ENCODE results near the gene ACOXL.

The ACOXL gene

DNA sequence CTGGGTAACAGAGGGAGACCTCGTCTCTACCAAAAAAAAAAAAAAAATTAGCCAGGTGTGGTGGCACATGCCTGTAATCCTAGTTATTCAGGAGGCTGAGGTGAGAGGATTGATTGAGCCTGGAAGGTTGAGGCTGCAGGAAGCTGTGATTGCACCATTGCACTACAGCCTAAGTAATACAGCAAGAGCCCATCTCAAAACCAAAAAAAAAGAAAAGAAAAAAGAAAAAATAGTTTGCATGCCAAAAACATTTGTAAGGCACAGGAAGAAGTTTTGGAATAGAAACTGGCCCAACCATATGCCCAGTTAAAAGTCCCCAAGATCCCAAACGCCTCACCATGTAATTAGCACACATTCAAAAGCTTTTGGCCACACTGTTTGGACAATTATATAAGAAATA lies 13.4 kb upstream of the ACOXL start:
- no peak for DNase-seq (ENCODE audit: low read depth)

- DNase-seq (ENCODE audit: low read depth): no peak
These were observed 11.8 kb upstream of the ACOXL start for GRCh38 chr2:110720547-110720946.

DNA sequence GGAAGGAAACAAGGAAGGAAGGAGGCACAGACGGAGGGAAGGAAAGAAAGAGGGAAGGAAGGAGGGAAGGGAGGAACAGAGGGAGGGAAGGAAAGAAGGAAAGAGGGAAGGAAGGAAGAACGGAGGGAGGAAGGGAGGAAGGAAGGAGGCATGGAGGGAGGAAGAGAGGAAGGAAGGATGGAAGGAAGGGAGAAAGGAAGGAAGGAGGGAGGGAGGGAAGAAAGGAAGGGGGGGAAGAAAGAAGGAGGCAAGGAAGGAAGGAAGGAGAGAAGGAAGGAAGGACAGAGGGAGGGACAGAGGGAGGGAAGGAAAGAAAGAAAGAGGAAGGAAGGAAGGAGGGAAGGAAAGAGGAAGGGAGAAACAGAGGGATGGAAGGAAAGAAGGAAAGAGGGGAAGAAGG lies 7.6 kb upstream of the ACOXL start:
- no peak for DNase-seq (ENCODE audit: low read depth)

- no peak for DNase-seq (ENCODE audit: low read depth)
These were observed 7.0 kb upstream of the ACOXL start for GRCh38 chr2:110725370-110725769.

DNA sequence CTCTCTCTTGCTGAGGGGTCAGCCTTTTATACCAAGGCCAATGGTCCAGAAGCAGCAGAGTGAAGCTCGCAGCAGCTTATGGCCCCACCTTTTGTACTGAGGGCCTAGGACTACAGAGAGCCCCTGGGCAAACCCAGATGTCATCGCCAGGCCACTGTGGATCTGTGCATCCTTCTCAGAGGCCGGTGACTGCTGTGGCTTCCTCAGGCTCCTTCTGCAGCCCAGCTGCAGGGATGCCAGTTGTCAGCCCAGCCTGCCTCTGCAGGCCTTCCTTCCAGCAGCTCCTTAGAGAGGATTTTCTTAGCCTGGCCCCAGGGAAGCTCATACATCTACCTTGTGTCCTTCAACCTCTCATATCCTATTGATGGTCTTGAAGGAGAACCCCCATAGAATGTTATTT lies 6.5 kb upstream of the ACOXL start:
- DNase-seq (ENCODE audit: low read depth): no peak

GRCh38 chr2:110726285-110726684 lies 6.1 kb upstream of the ACOXL start:
- no peak for DNase-seq (ENCODE audit: low read depth)

- DNase-seq (ENCODE audit: low read depth): no peak
These were observed 4.5 kb upstream of the ACOXL start for GRCh38 chr2:110727923-110728322.

- DNase-seq (ENCODE audit: low read depth): no peak
These were observed 3.3 kb upstream of the ACOXL start for GRCh38 chr2:110729106-110729505.

- no peak for DNase-seq (ENCODE audit: low read depth)
These were observed 1.3 kb upstream of the ACOXL start for GRCh38 chr2:110731064-110731463.

GRCh38 chr2:110735366-110735765 lies 3.0 kb downstream of the ACOXL start:
- no peak for DNase-seq (ENCODE audit: low read depth)

GRCh38 chr2:110737783-110738182 lies 5.4 kb downstream of the ACOXL start:
- DNase-seq (ENCODE audit: low read depth): no peak

- DNase-seq (ENCODE audit: low read depth): no peak
These were observed 8.5 kb downstream of the ACOXL start for GRCh38 chr2:110740747-110741349.

DNA sequence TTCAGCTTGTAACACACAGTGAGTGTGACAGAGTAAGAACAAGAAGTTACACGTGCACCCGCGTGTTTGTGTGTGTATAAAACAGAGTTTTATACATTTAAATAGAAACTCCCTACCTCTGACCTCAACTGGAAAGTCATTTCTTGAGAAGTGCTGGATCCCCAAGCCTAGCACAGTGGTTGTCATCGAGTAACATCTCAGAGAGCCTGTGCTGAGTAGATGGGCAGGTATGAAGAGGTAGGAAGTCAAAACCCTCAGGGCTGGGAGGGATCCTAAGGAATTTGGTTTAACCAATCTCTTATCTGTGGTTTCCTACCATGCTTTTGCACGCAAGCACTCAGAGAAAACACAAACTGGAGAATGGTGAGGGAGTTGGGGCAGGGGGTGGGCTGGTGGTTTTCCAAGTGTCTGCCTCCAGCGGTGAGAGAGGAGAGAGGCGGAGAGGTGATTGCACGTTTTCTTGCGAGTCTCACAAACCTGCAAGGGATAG lies 9.2 kb downstream of the ACOXL start:
- DNase-seq (ENCODE audit: low read depth): no peak

- no peak for DNase-seq (ENCODE audit: low read depth)
These were observed 10.0 kb downstream of the ACOXL start for GRCh38 chr2:110742412-110742811.

DNA sequence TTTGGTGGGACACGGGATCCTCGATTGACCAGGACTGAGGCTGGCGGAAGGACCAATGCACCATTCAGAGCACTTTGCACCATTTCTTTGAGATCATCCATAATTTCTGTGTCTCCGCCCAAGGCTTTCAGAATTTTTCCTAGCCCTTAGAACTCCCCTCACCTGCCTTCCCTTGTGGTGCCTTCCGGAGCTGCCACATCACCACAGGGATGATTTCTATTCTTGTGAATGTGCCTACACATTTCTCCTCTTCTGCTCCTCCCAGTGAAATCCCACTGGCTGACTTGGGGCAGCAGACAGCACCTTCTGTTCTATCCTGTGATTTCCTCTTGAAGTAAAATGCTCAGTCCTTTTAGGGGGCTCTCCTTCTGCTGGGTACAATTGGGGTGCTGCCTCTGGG lies 11.2 kb downstream of the ACOXL start:
- DNase-seq (ENCODE audit: low read depth): no peak

- no peak for DNase-seq (ENCODE audit: low read depth)
These were observed 12.1 kb downstream of the ACOXL start for GRCh38 chr2:110744429-110744828.

GRCh38 chr2:110745048-110745447 lies 12.7 kb downstream of the ACOXL start:
- DNase-seq (ENCODE audit: low read depth): no peak

DNA sequence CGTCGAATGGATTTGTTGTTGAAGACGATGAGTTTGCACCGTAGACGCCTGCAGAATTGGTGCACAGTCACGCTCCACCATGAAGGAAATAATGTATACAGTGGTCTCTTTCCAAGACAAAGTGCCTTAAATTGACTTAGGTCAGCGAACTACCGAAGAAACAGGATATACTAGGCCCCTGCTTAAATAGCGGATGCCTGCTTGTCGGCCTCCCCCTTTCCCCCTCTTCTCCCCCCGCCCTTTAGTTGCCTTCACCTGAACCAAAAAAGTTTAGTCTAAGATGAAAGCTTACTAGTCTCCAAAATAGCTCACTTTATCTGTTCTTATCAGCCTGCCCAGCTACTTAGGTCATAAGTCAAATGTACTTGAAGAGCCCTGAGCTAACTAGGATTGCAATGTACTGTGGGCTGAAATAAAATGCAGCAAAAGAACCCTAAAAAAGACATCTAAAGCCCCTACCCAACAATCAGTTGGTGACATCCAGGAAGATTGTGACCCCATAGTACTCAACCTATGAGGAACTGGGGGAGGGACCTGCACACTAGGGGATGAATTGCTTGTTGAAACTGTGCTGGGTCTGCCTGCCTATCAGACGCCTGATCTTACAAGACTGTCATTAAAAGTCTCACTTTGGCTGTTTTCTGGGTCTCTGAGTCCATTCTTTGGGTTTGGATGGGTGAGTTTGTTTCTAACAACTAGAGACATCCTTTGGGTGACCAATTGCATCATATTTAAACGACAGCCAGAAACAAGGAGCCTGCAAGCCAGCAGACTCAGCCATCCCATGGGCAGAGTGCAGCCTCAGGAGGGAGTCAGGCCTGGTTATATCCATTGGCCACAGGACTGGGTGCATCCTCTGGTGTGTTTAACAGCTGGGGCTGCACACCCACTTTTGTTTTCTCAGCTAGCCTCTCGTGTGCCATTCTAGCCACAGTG lies 14.5 kb downstream of the ACOXL start:
- no peak for DNase-seq (ENCODE audit: low read depth)

DNA sequence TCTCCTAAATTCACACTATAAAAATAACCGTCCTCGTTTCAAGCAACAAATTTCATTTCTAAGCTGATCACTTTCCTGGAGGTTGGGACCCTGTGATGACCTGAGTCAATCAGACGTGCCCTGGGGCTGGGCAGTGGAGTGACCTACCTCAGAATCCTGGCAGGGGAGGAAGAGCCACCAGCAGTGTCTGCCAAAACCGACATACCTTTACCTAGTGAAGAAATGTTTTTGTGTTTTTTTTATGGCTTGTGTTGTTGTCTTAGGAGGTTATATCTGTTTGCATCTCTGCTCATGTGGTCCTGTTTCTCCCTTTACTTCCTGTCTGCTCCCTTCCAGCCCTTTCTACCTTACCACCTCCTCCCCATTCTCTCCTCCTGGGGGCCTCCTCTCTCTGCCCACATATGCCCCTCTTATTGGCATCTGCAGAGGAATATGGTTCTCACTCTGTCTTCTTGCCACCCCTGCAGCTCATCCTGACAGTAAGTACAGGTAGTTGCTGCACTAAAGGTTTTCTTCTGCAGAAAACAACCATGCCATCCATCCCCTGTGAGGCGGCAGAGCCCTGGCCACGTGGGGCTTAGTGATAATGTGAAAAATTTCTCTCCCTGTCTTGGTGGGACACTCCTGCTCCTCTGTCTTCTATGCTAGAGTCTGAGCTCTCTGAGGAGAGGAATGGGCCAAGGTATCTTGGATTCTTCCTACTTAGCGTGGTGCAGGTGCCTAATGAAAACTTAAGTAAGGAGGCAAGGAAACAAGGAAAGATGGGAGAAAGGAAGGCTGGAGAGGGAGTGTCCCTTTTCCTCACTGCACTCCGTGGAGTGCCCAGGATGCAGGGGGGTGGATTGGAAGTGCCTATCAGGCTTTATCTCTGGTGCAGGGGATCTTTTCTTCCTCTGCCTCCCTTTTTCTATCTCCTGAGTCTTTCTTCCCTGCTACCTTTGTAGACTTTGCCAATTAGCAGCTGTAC lies 15.4 kb downstream of the ACOXL start:
- no peak for DNase-seq (ENCODE audit: low read depth)

- DNase-seq (ENCODE audit: low read depth): no peak
These were observed 16.1 kb downstream of the ACOXL start for GRCh38 chr2:110748489-110748867.

- no peak for DNase-seq (ENCODE audit: low read depth)
These were observed 19.3 kb downstream of the ACOXL start for GRCh38 chr2:110751642-110752041.

DNA sequence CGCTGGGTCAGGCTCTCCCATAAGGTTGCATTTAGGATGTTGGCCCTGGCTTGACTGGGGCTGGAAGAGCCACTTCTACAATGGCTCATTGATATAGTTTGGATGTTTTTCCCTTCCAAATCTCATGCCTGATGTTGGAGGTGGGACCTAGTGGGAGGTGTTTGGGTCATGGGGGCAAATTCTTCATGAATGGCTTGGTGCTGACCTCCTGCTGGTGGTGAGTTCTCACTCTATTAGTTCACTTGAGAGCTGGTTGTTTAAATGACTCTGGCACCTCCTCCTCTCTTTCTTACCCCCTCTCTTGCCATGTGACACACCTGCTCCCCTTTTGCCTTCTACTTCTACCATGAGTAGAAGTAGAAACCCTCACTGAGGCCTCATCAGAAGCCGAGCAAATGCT lies 20.5 kb downstream of the ACOXL start:
- no peak for DNase-seq (ENCODE audit: low read depth)

Data from fibroblast of gingiva (primary cell).